ENCODE measurements around the gene EPS8L3. TPM values are rescaled to one million over a fixed set of nuclear protein-coding genes. Genes with fewer than 3 reads are reported as not detected.
A peak's percentile ranks its signal among the peaks of the same experiment; 100 is the strongest.

EPS8L3 gene
- total RNA-seq, 2 experiments from 2014 or later: not detected

DNA sequence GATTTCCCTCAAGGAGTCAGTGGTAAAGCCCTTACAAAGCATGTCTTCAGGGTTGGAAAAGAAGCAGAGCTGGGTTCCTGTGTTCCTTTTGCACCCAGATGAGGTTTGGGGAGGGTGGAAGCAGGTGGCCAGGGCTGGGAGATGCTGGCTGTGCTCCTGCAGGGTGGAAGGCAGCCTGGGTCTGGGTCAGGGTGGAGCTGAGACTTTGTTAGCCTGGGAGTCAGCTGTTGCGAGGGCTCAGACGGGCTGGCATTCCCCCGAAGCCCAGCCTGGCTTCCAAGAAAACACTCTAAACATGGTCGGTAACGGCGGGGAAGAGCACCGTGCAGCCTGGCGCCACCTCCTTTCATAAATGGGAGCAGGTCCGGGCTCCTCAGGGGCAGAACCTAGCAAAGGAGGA lies 43.7 kb upstream of the EPS8L3 start:
- no peak overlapping the region for H3K27ac Mint-ChIP-seq
- no peaks in the 10 kb centered on the region for H3K27me3 Mint-ChIP-seq
- DNase-seq: no peak
- no peak overlapping the region for H3K4me3 Mint-ChIP-seq
- POLR2A ChIA-PET: no interaction called here
- no peaks in the 10 kb centered on the region for H3K9me3 Mint-ChIP-seq
- ATAC-seq: no peak
- H3K4me1 Mint-ChIP-seq (ENCODE audit: low read depth): peaks cover 29% of the 10 kb centered on the region
- H3K36me3 Mint-ChIP-seq (ENCODE audit: low read depth): no peaks in the 10 kb centered on the region
- intact Hi-C loops (cut with micrococcal nuclease): no loop called here
- CTCF ChIA-PET: no interaction called here
- TF ChIP-seq, protein P1, sequence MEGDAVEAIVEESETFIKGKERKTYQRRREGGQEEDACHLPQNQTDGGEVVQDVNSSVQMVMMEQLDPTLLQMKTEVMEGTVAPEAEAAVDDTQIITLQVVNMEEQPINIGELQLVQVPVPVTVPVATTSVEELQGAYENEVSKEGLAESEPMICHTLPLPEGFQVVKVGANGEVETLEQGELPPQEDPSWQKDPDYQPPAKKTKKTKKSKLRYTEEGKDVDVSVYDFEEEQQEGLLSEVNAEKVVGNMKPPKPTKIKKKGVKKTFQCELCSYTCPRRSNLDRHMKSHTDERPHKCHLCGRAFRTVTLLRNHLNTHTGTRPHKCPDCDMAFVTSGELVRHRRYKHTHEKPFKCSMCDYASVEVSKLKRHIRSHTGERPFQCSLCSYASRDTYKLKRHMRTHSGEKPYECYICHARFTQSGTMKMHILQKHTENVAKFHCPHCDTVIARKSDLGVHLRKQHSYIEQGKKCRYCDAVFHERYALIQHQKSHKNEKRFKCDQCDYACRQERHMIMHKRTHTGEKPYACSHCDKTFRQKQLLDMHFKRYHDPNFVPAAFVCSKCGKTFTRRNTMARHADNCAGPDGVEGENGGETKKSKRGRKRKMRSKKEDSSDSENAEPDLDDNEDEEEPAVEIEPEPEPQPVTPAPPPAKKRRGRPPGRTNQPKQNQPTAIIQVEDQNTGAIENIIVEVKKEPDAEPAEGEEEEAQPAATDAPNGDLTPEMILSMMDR (IDR thresholded peaks at IDR 0.05): no peak

DNA sequence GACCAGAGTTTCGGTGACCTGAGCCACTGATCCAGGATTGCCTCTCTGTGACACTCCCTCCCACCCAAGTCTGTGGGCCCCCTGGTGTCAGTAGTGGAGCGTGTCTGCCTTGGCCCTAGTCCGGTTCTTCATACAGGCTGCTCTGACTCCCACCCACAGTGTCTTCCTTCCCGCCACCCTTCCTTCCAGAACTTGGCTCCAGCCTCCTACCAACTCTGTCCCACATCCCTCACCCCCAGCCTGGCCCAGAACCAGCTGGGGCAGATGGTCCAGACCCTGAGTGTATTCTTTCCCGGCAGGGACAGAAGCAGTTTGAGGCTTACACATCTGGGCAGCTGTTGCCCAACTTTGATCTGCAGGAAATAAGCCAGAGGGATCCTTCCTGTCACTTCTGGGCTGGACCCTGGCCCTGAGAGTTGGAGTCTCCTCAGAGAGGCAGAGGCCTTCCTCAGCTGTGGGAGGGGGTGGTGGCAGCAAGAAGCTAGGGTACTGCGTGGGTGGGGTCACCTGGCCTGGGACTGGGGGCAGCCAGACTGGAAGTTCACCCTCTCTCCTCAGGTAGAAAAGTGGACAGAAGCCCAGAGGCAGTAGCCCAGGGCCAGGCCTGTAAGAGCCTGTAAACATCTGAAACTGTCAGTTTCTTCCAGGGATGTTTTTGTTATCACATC lies 43.1 kb upstream of the EPS8L3 start:
- Mint-ChIP-seq H3K27me3 (no peaks in the 10 kb centered on the region), H3K4me1 (ENCODE audit: low read depth) (peaks cover 34% of the 10 kb centered on the region), H3K4me3 (no peak overlapping the region), H3K27ac (no peak overlapping the region), H3K36me3 (ENCODE audit: low read depth) (no peaks in the 10 kb centered on the region), H3K9me3 (no peaks in the 10 kb centered on the region)
- POLR2A ChIA-PET: interaction anchor here (1.3 to 1.8 kb wide), 2 partner anchors 10 to 16 kb away, joined by 5 to 9 read pairs; no protein-coding TSS in a partner anchor
- TF ChIP-seq, protein P1 (IDR thresholded peaks at IDR 0.05): no peak
- intact Hi-C loops (cut with micrococcal nuclease): no loop called here
- CTCF ChIA-PET: interaction anchor here (2.0 kb wide), 1 partner anchor 177 kb away, joined by 10 read pairs; the partner anchor contains the start of gene AHCYL1
- ATAC-seq (no peak), DNase-seq (no peak)

DNA sequence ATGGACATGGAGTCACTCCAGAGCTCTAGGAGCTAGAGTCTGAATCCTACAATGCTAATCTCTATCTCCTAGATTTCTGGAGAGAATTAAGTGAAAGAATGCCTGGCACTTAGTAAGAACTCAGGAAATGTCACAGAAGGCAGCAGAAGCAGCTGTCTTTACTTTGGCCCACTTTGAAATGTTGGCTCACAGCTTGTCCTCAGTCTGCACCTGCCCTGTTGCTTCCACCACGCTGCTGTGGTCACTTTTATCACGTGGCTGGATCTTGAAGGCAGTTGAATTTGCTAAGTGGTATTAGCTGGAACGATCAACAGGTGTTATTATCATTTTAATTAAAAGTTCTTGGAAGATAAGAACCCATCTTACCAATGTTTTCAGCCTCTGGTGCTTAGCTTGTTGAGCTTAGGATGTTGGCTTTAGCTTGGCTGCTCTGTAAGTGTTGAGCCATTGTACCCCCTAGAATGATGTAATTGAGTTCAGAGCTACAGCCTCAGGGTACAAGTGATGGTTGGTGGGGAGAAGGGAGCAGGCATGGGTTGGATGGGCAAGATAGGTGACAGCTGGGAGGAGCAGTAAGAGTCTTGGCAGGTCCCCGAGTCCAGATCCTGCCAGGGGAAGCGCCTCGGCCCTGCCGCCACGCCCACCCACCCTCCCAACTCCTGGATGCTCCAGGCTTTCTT lies 41.9 kb upstream of the EPS8L3 start:
- no peak overlapping the region for H3K27ac Mint-ChIP-seq
- peaks cover 42% of the 10 kb centered on the region for H3K4me1 Mint-ChIP-seq (ENCODE audit: low read depth)
- CTCF ChIA-PET: interaction anchor here (0.9 to 2.0 kb wide), 7 partner anchors 13 to 178 kb away, joined by 3 to 10 read pairs (median 4); partner anchors contain the start of gene AHCYL1
- no peak overlapping the region for H3K4me3 Mint-ChIP-seq
- no peaks in the 10 kb centered on the region for H3K9me3 Mint-ChIP-seq
- intact Hi-C loops (cut with micrococcal nuclease): no loop called here
- ATAC-seq (no peak), DNase-seq (no peak)
- TF ChIP-seq, protein P1 (IDR thresholded peaks at IDR 0.05): no peak
- no peaks in the 10 kb centered on the region for H3K27me3 Mint-ChIP-seq
- H3K36me3 Mint-ChIP-seq (ENCODE audit: low read depth): no peaks in the 10 kb centered on the region
- POLR2A ChIA-PET: interaction anchor here (1.3 to 1.8 kb wide), 2 partner anchors 9 to 15 kb away, joined by 5 to 9 read pairs; no protein-coding TSS in a partner anchor

DNA sequence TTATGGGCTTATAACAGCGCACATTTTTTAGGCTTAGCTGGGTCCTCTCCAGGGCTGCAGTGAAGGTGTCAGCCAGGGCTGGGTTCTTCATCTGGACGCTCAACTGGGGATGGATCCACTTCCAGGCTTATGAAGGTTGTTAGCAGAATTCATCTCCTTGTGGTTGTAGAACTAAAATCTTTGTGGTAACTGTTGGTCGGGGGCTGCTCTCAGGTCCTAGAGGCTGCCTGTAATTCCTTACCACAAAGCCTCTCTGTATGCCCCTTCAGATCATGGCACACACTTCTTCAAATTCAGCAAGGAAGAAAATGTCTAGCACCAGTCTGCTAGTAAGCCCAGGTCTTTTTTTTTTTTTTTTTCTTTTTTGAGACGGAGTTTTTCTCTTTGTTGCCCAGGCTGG lies 40.9 kb upstream of the EPS8L3 start:
- POLR2A ChIA-PET: no interaction called here
- intact Hi-C loops (cut with micrococcal nuclease): no loop called here
- TF ChIP-seq, protein P1 (IDR thresholded peaks at IDR 0.05): no peak
- no peak overlapping the region for H3K4me3 Mint-ChIP-seq
- no peaks in the 10 kb centered on the region for H3K9me3 Mint-ChIP-seq
- H3K27ac Mint-ChIP-seq: no peak overlapping the region
- DNase-seq: no peak
- ATAC-seq: no peak
- CTCF ChIA-PET: interaction anchor here (1.2 to 2.0 kb wide), 2 partner anchors 179 kb away, joined by 3 to 10 read pairs; partner anchors contain the start of gene AHCYL1
- H3K4me1 Mint-ChIP-seq (ENCODE audit: low read depth): peaks cover 48% of the 10 kb centered on the region
- H3K36me3 Mint-ChIP-seq (ENCODE audit: low read depth): no peaks in the 10 kb centered on the region
- H3K27me3 Mint-ChIP-seq: no peaks in the 10 kb centered on the region

DNA sequence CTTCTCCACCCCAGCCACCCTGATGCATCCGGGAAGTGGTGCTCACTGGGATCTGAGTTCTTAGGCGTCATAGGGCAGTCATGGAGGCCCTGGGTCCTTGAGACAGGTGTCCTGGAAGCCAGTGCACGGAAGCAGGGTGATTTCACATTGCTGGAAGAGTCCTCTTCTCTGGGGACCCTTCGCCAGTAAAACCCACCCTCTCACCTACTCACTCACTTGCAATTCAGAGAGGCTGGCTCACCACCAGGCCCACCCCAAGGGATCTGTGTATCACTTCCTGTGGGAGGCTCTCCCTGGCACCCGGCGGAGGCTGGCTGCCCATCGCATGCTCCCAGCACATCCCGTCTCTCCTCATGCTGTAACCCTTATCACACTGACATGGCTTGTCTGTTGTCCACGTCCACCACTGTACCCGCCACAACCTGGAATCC lies 40.2 kb upstream of the EPS8L3 start:
- H3K9me3 Mint-ChIP-seq: no peaks in the 10 kb centered on the region
- ChIA-PET POLR2A (interaction anchor here (0.6 to 0.7 kb wide), 2 partner anchors 19 to 107 kb away, joined by 4 read pairs; no protein-coding TSS in a partner anchor), CTCF (interaction anchor here (1.2 to 5.4 kb wide), 2 partner anchors 12 to 180 kb away, joined by 3 to 63 read pairs; partner anchors contain the start of gene AHCYL1)
- TF ChIP-seq, protein P1 (IDR thresholded peaks at IDR 0.05): no peak
- H3K27me3 Mint-ChIP-seq: no peaks in the 10 kb centered on the region
- no peak for ATAC-seq
- DNase-seq: no peak
- peak overlapping the region; percentile 97 for H3K27ac Mint-ChIP-seq
- H3K4me3 Mint-ChIP-seq: no peak overlapping the region
- intact Hi-C loops (cut with micrococcal nuclease): no loop called here
- no peaks in the 10 kb centered on the region for H3K36me3 Mint-ChIP-seq (ENCODE audit: low read depth)
- H3K4me1 Mint-ChIP-seq (ENCODE audit: low read depth): peaks cover 54% of the 10 kb centered on the region

All from activated CD8-positive, alpha-beta T cell treated with anti-CD3 and anti-CD28 coated beads for 36 hours (primary cell).